HCT116 (cell line): Measurements from ENCODE around the gene ZXDC.

Experiments used
- CBX3 ChIP-seq: IDR thresholded peaks from 2 replicates; pipeline ENCODE4 v1.6.1; 2012; ENCODE audit warnings: low read depth
- EZH2phosphoT487 ChIP-seq: fragments of 200-600 bp; IDR thresholded peaks from 2 replicates; pipeline ENCODE4 v1.6.1; 2018; ENCODE audit warnings: antibody characterized with exemption, borderline replicate concordance
- POLR2AphosphoS5 ChIP-seq: IDR thresholded peaks from 2 replicates; pipeline ENCODE4 v1.6.1; 2011; ENCODE audit warnings: mild to moderate bottlenecking, low read depth, low read length, moderate library complexity
- SRF ChIP-seq: IDR thresholded peaks from 2 replicates; pipeline ENCODE4 v1.6.1; 2012; ENCODE audit warnings: low read depth
- ZNF274 ChIP-seq: fragments of 200-500 bp; sonication (Bioruptor generic); IDR thresholded peaks from 2 replicates; pipeline ENCODE4 v1.6.1; 2014; ENCODE audit warnings: mild to moderate bottlenecking, low read depth, low read length, inconsistent platforms
- TF ChIP-seq, protein P1 (sequence below), 3 experiments: fragments of 200-600 bp in 1 of 3; sonication (generic) in 1 of 3; IDR thresholded peaks in 2 of 3; conservative IDR thresholded peaks in 1 of 3; 2 replicates each; pipeline ENCODE4 v1.5.1; 2012 to 2017; ENCODE audit warnings: low read depth in 2 of 3, low read length in 2 of 3, antibody characterized with exemption in 1 of 3, borderline replicate concordance in 1 of 3, control low read depth in 1 of 3, mild to moderate bottlenecking in 1 of 3, mixed read lengths in 1 of 3, mixed run types in 1 of 3, moderate library complexity in 1 of 3; ENCODE audit not compliant: insufficient read depth in 1 of 3
- TF ChIP-seq, protein P2 (sequence below): IDR thresholded peaks from 2 replicates; pipeline ENCODE4 v1.6.1; 2012; ENCODE audit warnings: low read depth

- TF ChIP-seq, protein P1, sequence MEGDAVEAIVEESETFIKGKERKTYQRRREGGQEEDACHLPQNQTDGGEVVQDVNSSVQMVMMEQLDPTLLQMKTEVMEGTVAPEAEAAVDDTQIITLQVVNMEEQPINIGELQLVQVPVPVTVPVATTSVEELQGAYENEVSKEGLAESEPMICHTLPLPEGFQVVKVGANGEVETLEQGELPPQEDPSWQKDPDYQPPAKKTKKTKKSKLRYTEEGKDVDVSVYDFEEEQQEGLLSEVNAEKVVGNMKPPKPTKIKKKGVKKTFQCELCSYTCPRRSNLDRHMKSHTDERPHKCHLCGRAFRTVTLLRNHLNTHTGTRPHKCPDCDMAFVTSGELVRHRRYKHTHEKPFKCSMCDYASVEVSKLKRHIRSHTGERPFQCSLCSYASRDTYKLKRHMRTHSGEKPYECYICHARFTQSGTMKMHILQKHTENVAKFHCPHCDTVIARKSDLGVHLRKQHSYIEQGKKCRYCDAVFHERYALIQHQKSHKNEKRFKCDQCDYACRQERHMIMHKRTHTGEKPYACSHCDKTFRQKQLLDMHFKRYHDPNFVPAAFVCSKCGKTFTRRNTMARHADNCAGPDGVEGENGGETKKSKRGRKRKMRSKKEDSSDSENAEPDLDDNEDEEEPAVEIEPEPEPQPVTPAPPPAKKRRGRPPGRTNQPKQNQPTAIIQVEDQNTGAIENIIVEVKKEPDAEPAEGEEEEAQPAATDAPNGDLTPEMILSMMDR (IDR thresholded peaks at IDR 0.05 in 2 of 3, conservative IDR thresholded peaks at IDR 0.05 in 1 of 3; ENCODE audit: borderline replicate concordance in 1 of 3, insufficient read depth in 1 of 3, low read depth in 2 of 3, low read length in 2 of 3) = no peak
- TF ChIP-seq CBX3 (no peak), POLR2AphosphoS5 (no peak), SRF (no peak), ZNF274 (no peak), EZH2phosphoT487 (no peak)
- TF ChIP-seq, protein P2, sequence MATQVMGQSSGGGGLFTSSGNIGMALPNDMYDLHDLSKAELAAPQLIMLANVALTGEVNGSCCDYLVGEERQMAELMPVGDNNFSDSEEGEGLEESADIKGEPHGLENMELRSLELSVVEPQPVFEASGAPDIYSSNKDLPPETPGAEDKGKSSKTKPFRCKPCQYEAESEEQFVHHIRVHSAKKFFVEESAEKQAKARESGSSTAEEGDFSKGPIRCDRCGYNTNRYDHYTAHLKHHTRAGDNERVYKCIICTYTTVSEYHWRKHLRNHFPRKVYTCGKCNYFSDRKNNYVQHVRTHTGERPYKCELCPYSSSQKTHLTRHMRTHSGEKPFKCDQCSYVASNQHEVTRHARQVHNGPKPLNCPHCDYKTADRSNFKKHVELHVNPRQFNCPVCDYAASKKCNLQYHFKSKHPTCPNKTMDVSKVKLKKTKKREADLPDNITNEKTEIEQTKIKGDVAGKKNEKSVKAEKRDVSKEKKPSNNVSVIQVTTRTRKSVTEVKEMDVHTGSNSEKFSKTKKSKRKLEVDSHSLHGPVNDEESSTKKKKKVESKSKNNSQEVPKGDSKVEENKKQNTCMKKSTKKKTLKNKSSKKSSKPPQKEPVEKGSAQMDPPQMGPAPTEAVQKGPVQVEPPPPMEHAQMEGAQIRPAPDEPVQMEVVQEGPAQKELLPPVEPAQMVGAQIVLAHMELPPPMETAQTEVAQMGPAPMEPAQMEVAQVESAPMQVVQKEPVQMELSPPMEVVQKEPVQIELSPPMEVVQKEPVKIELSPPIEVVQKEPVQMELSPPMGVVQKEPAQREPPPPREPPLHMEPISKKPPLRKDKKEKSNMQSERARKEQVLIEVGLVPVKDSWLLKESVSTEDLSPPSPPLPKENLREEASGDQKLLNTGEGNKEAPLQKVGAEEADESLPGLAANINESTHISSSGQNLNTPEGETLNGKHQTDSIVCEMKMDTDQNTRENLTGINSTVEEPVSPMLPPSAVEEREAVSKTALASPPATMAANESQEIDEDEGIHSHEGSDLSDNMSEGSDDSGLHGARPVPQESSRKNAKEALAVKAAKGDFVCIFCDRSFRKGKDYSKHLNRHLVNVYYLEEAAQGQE = no peak
Observed at GRCh38 chr3:126421573-126422119, 54.0 kb downstream of the ZXDC start.
